H9 (cell line): Measurements from ENCODE around the gene RBP2. TPM values are rescaled to one million over a fixed set of nuclear protein-coding genes. Genes with fewer than 3 reads are reported as not detected.

Experiments
- DNase-seq: peaks from one replicate; pipeline ENCODE4 v3.0.0-alpha.2; 2017
- H2AFZ ChIP-seq: one replicate; pipeline ENCODE4 v1.6.1; 2013; ENCODE audit warnings: mild to moderate bottlenecking, low read length, control low read depth, moderate library complexity
- H2AK5ac ChIP-seq: 2 replicates; pipeline ENCODE4 v1.6.1; 2013; ENCODE audit warnings: low read length, control low read depth, mixed read lengths; ENCODE audit not compliant: insufficient read length
- H2BK120ac ChIP-seq: one replicate; pipeline ENCODE4 v1.6.1; 2013; ENCODE audit warnings: low read depth, mild to moderate bottlenecking, low read length, control low read depth, inconsistent platforms; ENCODE audit not compliant: poor library complexity, severe bottlenecking
- H2BK12ac ChIP-seq: 2 replicates; pipeline ENCODE4 v1.6.1; 2013; ENCODE audit warnings: low read length, control low read depth, mixed read lengths, low read depth; ENCODE audit not compliant: insufficient read length
- H2BK15ac ChIP-seq: 2 replicates; pipeline ENCODE4 v1.6.1; 2013; ENCODE audit warnings: low read depth, low read length, control low read depth
- H2BK20ac ChIP-seq: one replicate; pipeline ENCODE4 v1.6.1; 2013; ENCODE audit warnings: low read depth, mild to moderate bottlenecking, low read length, control low read depth, inconsistent platforms; ENCODE audit not compliant: poor library complexity, severe bottlenecking
- H2BK5ac ChIP-seq: 2 replicates; pipeline ENCODE4 v1.6.1; 2013; ENCODE audit warnings: low read length, control low read depth, mixed read lengths; ENCODE audit not compliant: insufficient read length
- H3K14ac ChIP-seq: 2 replicates; pipeline ENCODE4 v1.6.1; 2013; ENCODE audit warnings: low read length, control low read depth; ENCODE audit not compliant: insufficient read depth
- H3K18ac ChIP-seq: 2 replicates; pipeline ENCODE4 v1.6.1; 2013; ENCODE audit warnings: low read depth, mild to moderate bottlenecking, mixed read lengths, low read length, control low read depth; ENCODE audit not compliant: insufficient read length
- H3K23ac ChIP-seq: 2 replicates; pipeline ENCODE4 v1.6.1; 2013; ENCODE audit warnings: low read length, control low read depth, mixed read lengths, low read depth; ENCODE audit not compliant: insufficient read length
- H3K23me2 ChIP-seq: 2 replicates; pipeline ENCODE4 v1.6.1; 2013; ENCODE audit warnings: low read depth, mild to moderate bottlenecking, mixed read lengths, low read length, control low read depth; ENCODE audit not compliant: insufficient read length, poor library complexity, severe bottlenecking
- H3K27ac ChIP-seq: 2 replicates; pipeline ENCODE4 v1.5.1; 2013; ENCODE audit warnings: low read length, control low read depth, mixed read lengths, low read depth; ENCODE audit not compliant: insufficient read length
- H3K27me3 ChIP-seq: 2 replicates; pipeline ENCODE4 v1.6.1; 2013; ENCODE audit warnings: low read length, control low read depth, inconsistent platforms; ENCODE audit not compliant: insufficient read depth
- H3K4ac ChIP-seq: 2 replicates; pipeline ENCODE4 v1.6.1; 2013; ENCODE audit warnings: low read depth, mild to moderate bottlenecking, control low read depth, inconsistent platforms, low read length, moderate library complexity
- H3K4me1 ChIP-seq: 2 replicates; pipeline ENCODE4 v1.6.1; 2013; ENCODE audit warnings: low read length, control low read depth, inconsistent platforms; ENCODE audit not compliant: insufficient read depth
- H3K4me2 ChIP-seq: 2 replicates; pipeline ENCODE4 v1.6.1; 2013; ENCODE audit warnings: low read length, control low read depth, mixed read lengths; ENCODE audit not compliant: insufficient read length, insufficient read depth
- H3K56ac ChIP-seq: 2 replicates; pipeline ENCODE4 v1.6.1; 2013; ENCODE audit warnings: low read depth, mild to moderate bottlenecking, mixed read lengths, low read length, control low read depth; ENCODE audit not compliant: insufficient read length
- H3K79me1 ChIP-seq: 2 replicates; pipeline ENCODE4 v1.6.1; 2013; ENCODE audit warnings: low read depth, mild to moderate bottlenecking, moderate library complexity, low read length, control low read depth, inconsistent platforms; ENCODE audit not compliant: insufficient read depth, poor library complexity, severe bottlenecking
- H3K79me2 ChIP-seq: 2 replicates; pipeline ENCODE4 v1.6.1; 2013; ENCODE audit warnings: low read length, control low read depth, inconsistent platforms; ENCODE audit not compliant: insufficient read depth
- H3K9ac ChIP-seq: 2 replicates; pipeline ENCODE4 v1.6.1; 2013; ENCODE audit warnings: low read length, control low read depth, mixed read lengths; ENCODE audit not compliant: insufficient read length; ENCODE audit errors: extremely low read depth
- H3K9me3 ChIP-seq: one replicate; pipeline ENCODE4 v1.6.1; 2013; ENCODE audit warnings: low read depth, low read length, inconsistent platforms; ENCODE audit not compliant: control insufficient read depth
- H3T11ph ChIP-seq: one replicate; pipeline ENCODE4 v1.6.1; 2013; ENCODE audit warnings: mild to moderate bottlenecking, low read length, control low read depth, inconsistent platforms
- H4K20me1 ChIP-seq: one replicate; pipeline ENCODE4 v1.6.1; 2013; ENCODE audit not compliant: control insufficient read depth, insufficient read length, insufficient read depth
- H4K5ac ChIP-seq: 2 replicates; pipeline ENCODE4 v1.6.1; 2013; ENCODE audit warnings: low read depth, mild to moderate bottlenecking, mixed read lengths, low read length, control low read depth; ENCODE audit not compliant: insufficient read length
- H4K8ac ChIP-seq: replicated peaks from 2 replicates; pipeline ENCODE4 v1.6.1; 2013; ENCODE audit warnings: low read length, control low read depth, mixed read lengths, low read depth; ENCODE audit not compliant: insufficient read length
- H4K91ac ChIP-seq: 2 replicates; pipeline ENCODE4 v1.6.1; 2013; ENCODE audit warnings: low read depth, mild to moderate bottlenecking, moderate library complexity, mixed read lengths, low read length, control low read depth; ENCODE audit not compliant: insufficient read length
- H3K27ac Mint-ChIP-seq, 3 experiments: 2 replicates in 2 of 3; 3 replicates in 1 of 3; pipeline ENCODE4 v1.8.0; 2020 to 2021; ENCODE audit warnings: mixed read lengths in 3 of 3, mild to moderate bottlenecking in 1 of 3, moderate library complexity in 1 of 3
- H3K27me3 Mint-ChIP-seq: 2 replicates; pipeline ENCODE4 v1.8.0; 2021; ENCODE audit warnings: low read depth, mild to moderate bottlenecking, moderate library complexity, mixed read lengths
- H3K36me3 Mint-ChIP-seq, 3 experiments: 2 replicates in 2 of 3; 3 replicates in 1 of 3; pipeline ENCODE4 v1.8.0; 2020 to 2021; ENCODE audit warnings: low read depth in 3 of 3, mixed read lengths in 3 of 3; ENCODE audit not compliant: insufficient read depth in 1 of 3
- H3K4me1 Mint-ChIP-seq, 2 experiments: 2 replicates each; pipeline ENCODE4 v1.8.0; 2020; ENCODE audit warnings: mixed read lengths in 2 of 2
- H3K4me3 Mint-ChIP-seq, 2 experiments: 2 replicates in 1 of 2; 3 replicates in 1 of 2; pipeline ENCODE4 v1.8.0; 2020 to 2021; ENCODE audit warnings: mild to moderate bottlenecking in 2 of 2, mixed read lengths in 2 of 2, moderate library complexity in 1 of 2
- H3K9me3 Mint-ChIP-seq, 2 experiments: 2 replicates in 1 of 2; 3 replicates in 1 of 2; pipeline ENCODE4 v1.8.0; 2020; ENCODE audit warnings: mild to moderate bottlenecking in 2 of 2, mixed read lengths in 2 of 2, moderate library complexity in 1 of 2
- CTCF ChIP-seq: fragments of 200-600 bp; sonication (generic); conservative IDR thresholded peaks from 3 replicates; pipeline ENCODE4 v1.8.0; 2021; ENCODE audit warnings: antibody characterized with exemption, mild to moderate bottlenecking
- WGBS: extraction: QIAGEN DNeasy Blood & Tissue Kit; methylation state at CpG from one replicate; pipeline ENCODE4 v1.1.7; 2013; ENCODE audit warnings: missing lambda C conversion rate, low lambda C conversion rate, mixed read lengths; ENCODE audit not compliant: insufficient read length; ENCODE audit errors: extremely low coverage; 5-methylcytosine and 5-hydroxymethylcytosine counted together
- total RNA-seq: library from RNA; stranded (reverse); gene quantifications from 2 replicates; pipeline ENCODE4 v1.2.1, GENCODE V29; 2021

RBP2 gene
- total RNA-seq, 1 experiment from 2014 or later = not detected

- peaks cover 2% of the 10 kb centered on the region; the same call in 1 of the 2 replicates for H3K4me1 ChIP-seq
- TF ChIP-seq CTCF = no peak
- Mint-ChIP-seq H3K4me3 (no peak overlapping the region), H3K27me3 (peaks cover 20% of the 10 kb centered on the region), H3K27ac (no peak overlapping the region), H3K4me1 (peaks cover 18 to 24% of the 10 kb centered on the region in 2 experiments), H3K9me3 (0 out of 5 replicates have a peak, but pooled peaks cover 0 to 3% of the 10 kb centered on the region in 2 experiments), H3K36me3 (peaks cover 0 to 2% (median 0%) of the 10 kb centered on the region in 3 experiments; a peak in 2 of 7 replicates)
- H2BK20ac ChIP-seq = no peak overlapping the region
- no peak overlapping the region for H2AFZ ChIP-seq
- H4K91ac ChIP-seq = no peak overlapping the region
- H2BK15ac ChIP-seq = no peak overlapping the region
- H3K23ac ChIP-seq = no peak overlapping the region
- H2BK120ac ChIP-seq = no peak overlapping the region
- peaks cover 3% of the 10 kb centered on the region for H4K20me1 ChIP-seq
- DNase-seq = no peak
- no peak overlapping the region for H2BK12ac ChIP-seq
- no peak overlapping the region for H3K4me2 ChIP-seq
- no peak overlapping the region for H3K56ac ChIP-seq
- no peak overlapping the region for H2BK5ac ChIP-seq
- no peak overlapping the region for H3K9ac ChIP-seq
- H3K27ac ChIP-seq = no peak overlapping the region
- no peak overlapping the region for H3K14ac ChIP-seq
- no peak overlapping the region for H2AK5ac ChIP-seq
- no peak overlapping the region for H3K18ac ChIP-seq
- H3K79me1 ChIP-seq = no peaks in the 10 kb centered on the region
- no peak overlapping the region for H3K4ac ChIP-seq
- no peaks in the 10 kb centered on the region; the same call in none of the 2 replicates for H3K27me3 ChIP-seq
- no peak overlapping the region for H4K8ac ChIP-seq
- no peak overlapping the region for H3T11ph ChIP-seq
- H4K5ac ChIP-seq = no peak overlapping the region
- H3K23me2 ChIP-seq = no peaks in the 10 kb centered on the region
- no peaks in the 10 kb centered on the region for H3K79me2 ChIP-seq
- WGBS = no CpG with 5 or more reads among the region's 9 CpGs
- no peaks in the 10 kb centered on the region for H3K9me3 ChIP-seq
Measured at GRCh38 chr3:139518926-139519842, 42.9 kb upstream of the RBP2 start.
